CD8-positive, alpha-beta memory T cell (primary cell): Measurements from ENCODE around the gene NAIP. TPM values are rescaled to one million over a fixed set of nuclear protein-coding genes. Genes with fewer than 3 reads are reported as not detected.
"Not testable (repeated sequence)": the region's sequence is repeated elsewhere in the genome, so short reads cannot be mapped to it uniquely, and the experiment has no call there.

ENCODE experiments used
- CTCF ChIA-PET: fragments of 350-600 bp; sonication (Branson Sonifier 250); formaldehyde crosslinking; loops from one replicate; lab custom pipeline; 2021; ENCODE audit warnings: antibody characterized with exemption; lab: Charles Lee
- POLR2A ChIA-PET: fragments of 350-600 bp; sonication (Branson Sonifier 250); formaldehyde crosslinking; loops from one replicate; lab custom pipeline; 2021; ENCODE audit warnings: antibody characterized with exemption; lab: Charles Lee
- DNase-seq, 5 donors: peaks; one replicate each; pipeline versions ENCODE4 v3.0.0 to v3.0.0-alpha.2; 2020 to 2022; ENCODE audit warnings: mixed read lengths in 1 of 5
- H3K27ac ChIP-seq: one replicate; pipeline ENCODE4 v1.7.0; 2013; ENCODE audit warnings: low read depth, mild to moderate bottlenecking, low read length, moderate library complexity
- H3K27me3 ChIP-seq: 2 replicates; pipeline ENCODE4 v1.7.0; 2013; ENCODE audit warnings: low read length, mild to moderate bottlenecking; ENCODE audit not compliant: insufficient read depth, poor library complexity, severe bottlenecking
- H3K36me3 ChIP-seq: 2 replicates; pipeline ENCODE4 v1.7.0; 2013; ENCODE audit warnings: mild to moderate bottlenecking, low read length, moderate library complexity; ENCODE audit not compliant: insufficient read depth
- H3K4me1 ChIP-seq: 2 replicates; pipeline ENCODE4 v1.7.0; 2013; ENCODE audit warnings: mild to moderate bottlenecking, low read length, moderate library complexity; ENCODE audit not compliant: insufficient read depth
- H3K4me3 ChIP-seq: 2 replicates; pipeline ENCODE4 v1.7.0; 2013; ENCODE audit warnings: mild to moderate bottlenecking, low read length
- H3K9me3 ChIP-seq: 2 replicates; pipeline ENCODE4 v1.7.0; 2013; ENCODE audit warnings: mild to moderate bottlenecking, low read length
- H3K27ac Mint-ChIP-seq, 8 donors: one replicate each; pipeline ENCODE4 v1.8.0; 2020 to 2021; ENCODE audit warnings: mixed read lengths in 8 of 8, mild to moderate bottlenecking in 6 of 8, inconsistent platforms in 3 of 8, moderate library complexity in 3 of 8
- H3K27me3 Mint-ChIP-seq, 2 donors: one replicate each; pipeline ENCODE4 v1.8.0; 2020 to 2021; ENCODE audit warnings: mixed read lengths in 2 of 2, mild to moderate bottlenecking in 1 of 2, moderate library complexity in 1 of 2
- H3K36me3 Mint-ChIP-seq, 3 donors: one replicate each; pipeline ENCODE4 v1.8.0; 2020 to 2021; ENCODE audit warnings: mixed read lengths in 3 of 3, inconsistent platforms in 1 of 3, mild to moderate bottlenecking in 1 of 3
- H3K4me1 Mint-ChIP-seq, 3 donors: one replicate each; pipeline ENCODE4 v1.8.0; 2020 to 2021; ENCODE audit warnings: mixed read lengths in 3 of 3, inconsistent platforms in 1 of 3, mild to moderate bottlenecking in 1 of 3
- H3K4me3 Mint-ChIP-seq, 7 donors: one replicate each; pipeline ENCODE4 v1.8.0; 2020 to 2021; ENCODE audit warnings: mixed read lengths in 7 of 7, mild to moderate bottlenecking in 6 of 7, moderate library complexity in 4 of 7, inconsistent platforms in 2 of 7
- H3K9me3 Mint-ChIP-seq, 5 donors: one replicate each; pipeline ENCODE4 v1.8.0; 2020 to 2022; ENCODE audit warnings: mixed read lengths in 5 of 5, mild to moderate bottlenecking in 3 of 5, moderate library complexity in 2 of 5, inconsistent platforms in 1 of 5
- polyA plus RNA-seq: library from polyadenylated mRNA; unstranded; fragments of 300-500 nt; fragmentation: Illumina TruSeq; gene quantifications from one replicate; pipeline ENCODE4 v1.2.3, GENCODE V29; 2021
- total RNA-seq, 2 experiments: library from RNA; stranded (reverse); gene quantifications; one replicate each; pipeline ENCODE4 v1.2.3, GENCODE V29; 2021

The NAIP gene
- total and polyA plus RNA-seq, 3 experiments from 2014 or later = 1.8 to 3.4 (median 2.5) TPM

DNA sequence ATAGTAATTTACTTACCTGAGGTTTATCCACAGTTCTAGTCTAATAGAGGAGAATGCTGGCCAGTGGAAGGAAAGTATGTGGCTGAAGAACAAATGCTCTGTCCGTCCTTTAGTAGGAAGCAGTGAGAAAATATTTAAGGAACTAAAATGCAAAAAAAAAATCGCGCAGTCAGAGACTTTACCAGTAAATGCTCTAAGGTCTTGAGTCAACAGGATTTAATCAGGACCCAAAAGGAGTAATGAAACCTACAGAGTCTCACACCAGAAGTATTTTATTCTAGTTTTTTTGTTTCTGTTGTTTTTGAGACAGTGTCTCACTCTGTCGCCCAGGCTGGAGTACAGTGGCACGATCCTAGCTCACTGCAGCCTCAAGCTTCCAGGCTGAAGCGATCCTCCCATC, 4.5 kb downstream of the NAIP start:
- H3K4me3 ChIP-seq, H3K27me3 Mint-ChIP-seq, POLR2A ChIA-PET: not testable (repeated sequence)

DNA sequence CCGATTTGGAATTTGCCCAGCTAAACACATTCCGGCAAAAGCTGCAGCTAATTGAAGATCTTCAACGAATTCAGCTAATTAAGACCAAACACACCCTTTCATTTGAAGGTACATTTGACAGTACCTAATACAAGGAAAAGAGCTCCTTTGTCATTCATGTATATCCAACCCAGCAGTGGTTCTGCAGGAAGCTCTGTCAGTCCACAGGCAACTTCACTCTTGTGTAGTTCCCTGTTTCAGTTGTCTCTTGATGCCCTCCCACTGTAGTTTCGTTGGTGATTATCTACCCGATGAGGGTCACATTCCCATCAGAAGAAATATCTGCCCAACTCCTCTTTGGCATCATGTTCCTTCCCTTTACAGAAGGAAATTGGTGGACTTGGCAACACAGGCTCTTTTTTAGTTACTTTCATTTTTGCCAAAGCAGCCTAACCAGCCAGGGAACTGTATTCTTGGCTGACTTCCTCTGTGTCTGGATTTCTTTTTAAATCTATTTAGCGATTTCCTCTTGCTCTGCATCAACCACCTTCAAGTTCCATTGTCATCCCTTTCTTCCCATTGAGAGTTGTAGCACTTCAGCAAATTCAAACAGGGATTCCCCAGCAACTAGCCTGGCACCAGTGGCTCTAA, 6.6 kb downstream of the NAIP start:
- POLR2A ChIA-PET, H3K36me3 ChIP-seq, H3K36me3 Mint-ChIP-seq, H3K27ac Mint-ChIP-seq, H3K9me3 ChIP-seq, H3K4me3 Mint-ChIP-seq, H3K4me1 Mint-ChIP-seq, H3K27ac ChIP-seq, H3K27me3 Mint-ChIP-seq, H3K9me3 Mint-ChIP-seq, CTCF ChIA-PET, H3K27me3 ChIP-seq, H3K4me3 ChIP-seq, H3K4me1 ChIP-seq, DNase-seq: not testable (repeated sequence)

More for the DNA sequence above, 4.5 kb downstream of the NAIP start:
- H3K36me3 Mint-ChIP-seq, H3K4me3 Mint-ChIP-seq, H3K9me3 Mint-ChIP-seq, H3K9me3 ChIP-seq, H3K27ac Mint-ChIP-seq, H3K27me3 ChIP-seq, H3K4me1 Mint-ChIP-seq, DNase-seq, H3K4me1 ChIP-seq, H3K36me3 ChIP-seq, H3K27ac ChIP-seq, CTCF ChIA-PET: not testable (repeated sequence)

DNA sequence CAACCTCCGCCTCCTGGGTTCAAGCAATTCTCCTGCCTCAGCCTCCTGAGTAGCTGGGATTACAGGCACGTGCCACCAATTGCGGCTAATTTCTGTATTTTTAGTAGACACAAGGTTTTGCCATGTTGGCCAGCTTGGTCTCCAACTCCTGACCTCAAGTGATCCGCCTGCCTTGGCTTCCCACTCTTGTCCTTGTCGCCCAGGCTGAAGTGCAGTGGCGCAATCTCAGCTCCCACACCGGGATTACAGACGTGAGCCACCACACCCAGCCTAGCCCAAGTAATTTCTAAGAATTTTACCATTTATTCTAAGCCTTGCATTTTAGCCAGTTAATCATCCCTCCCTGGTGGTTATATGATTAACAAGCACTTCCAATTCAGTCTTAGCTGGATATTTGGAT, 11.0 kb downstream of the NAIP start:
- Mint-ChIP-seq H3K9me3 (no peaks in the 10 kb centered on the region), H3K27ac (no peak overlapping the region), H3K4me1 (no peaks in the 10 kb centered on the region), H3K36me3 (peaks cover 0 to 8% (median 0%) of the 10 kb centered on the region in 3 donors), H3K27me3 (no peaks in the 10 kb centered on the region), H3K4me3 (no peak overlapping the region)
- no peak overlapping the region for H3K4me3 ChIP-seq
- POLR2A ChIA-PET = no interaction called here
- no peaks in the 10 kb centered on the region for H3K27me3 ChIP-seq
- no peaks in the 10 kb centered on the region for H3K9me3 ChIP-seq
- no peaks in the 10 kb centered on the region for H3K4me1 ChIP-seq
- CTCF ChIA-PET = no interaction called here
- DNase-seq = no peak
- H3K27ac ChIP-seq = no peak overlapping the region
- no peaks in the 10 kb centered on the region for H3K36me3 ChIP-seq

DNA sequence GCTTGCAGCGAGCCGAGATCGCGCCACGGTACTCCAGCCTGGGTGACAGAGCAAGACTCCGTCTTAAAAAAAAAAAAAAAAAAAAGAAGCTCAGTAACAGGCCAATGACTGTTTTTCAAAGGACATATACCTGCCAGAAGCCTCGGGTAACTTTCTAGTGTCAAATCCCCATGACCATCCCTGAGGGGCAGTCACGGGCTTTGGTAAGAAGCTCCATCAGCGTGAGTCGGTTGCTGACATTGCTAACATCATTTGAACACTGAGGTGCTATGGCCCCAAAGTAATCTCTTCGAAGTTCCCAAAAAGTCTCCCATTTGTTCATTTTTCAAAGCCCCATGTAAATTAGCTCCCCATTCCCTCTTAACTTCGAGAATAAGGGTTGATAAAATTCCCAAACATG, 11.6 kb downstream of the NAIP start:
- Histone ChIP-seq H3K4me3 (no peak overlapping the region), H3K9me3 (no peaks in the 10 kb centered on the region), H3K4me1 (no peaks in the 10 kb centered on the region), H3K27ac (no peak overlapping the region), H3K27me3 (no peaks in the 10 kb centered on the region), H3K36me3 (no peaks in the 10 kb centered on the region)
- H3K9me3 Mint-ChIP-seq = no peaks in the 10 kb centered on the region
- H3K27ac Mint-ChIP-seq = no peak overlapping the region
- CTCF ChIA-PET = no interaction called here
- POLR2A ChIA-PET = no interaction called here
- H3K4me1 Mint-ChIP-seq = no peaks in the 10 kb centered on the region
- H3K27me3 Mint-ChIP-seq = no peaks in the 10 kb centered on the region
- peaks cover 0 to 8% (median 0%) of the 10 kb centered on the region in 3 donors for H3K36me3 Mint-ChIP-seq
- H3K4me3 Mint-ChIP-seq = no peak overlapping the region
- no peak for DNase-seq

DNA sequence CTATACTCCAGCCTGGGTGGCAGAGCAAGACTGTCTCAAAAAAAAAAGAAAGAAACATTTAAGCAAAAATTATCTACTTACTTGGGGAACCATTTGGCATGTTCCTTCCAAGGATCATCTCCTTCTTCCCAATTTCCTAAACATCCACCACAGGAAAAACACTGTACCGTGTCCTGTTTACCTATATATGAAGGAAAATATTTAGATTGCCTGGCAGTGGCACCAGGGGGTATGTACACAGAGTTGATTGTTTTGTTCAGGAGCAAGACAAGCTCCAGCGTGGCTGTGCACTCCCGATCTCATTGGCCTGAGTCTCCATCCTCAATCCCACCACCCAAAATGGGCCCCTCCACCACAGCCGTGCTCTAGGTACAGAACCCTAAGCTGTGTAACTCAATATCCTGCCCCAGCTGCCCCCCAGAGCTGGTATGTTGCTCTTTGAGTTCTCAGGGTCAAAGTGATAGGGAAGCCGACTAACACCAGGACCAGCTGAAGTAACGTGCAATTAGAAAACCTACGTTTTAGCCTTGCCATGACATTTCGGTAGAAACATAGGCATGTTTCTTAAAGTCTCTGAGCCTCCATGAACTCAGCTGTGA, 13.8 kb downstream of the NAIP start:
- H3K27me3 ChIP-seq = no peaks in the 10 kb centered on the region
- no peak overlapping the region for H3K27ac ChIP-seq
- peaks cover 0 to 8% (median 0%) of the 10 kb centered on the region in 3 donors for H3K36me3 Mint-ChIP-seq
- H3K4me1 Mint-ChIP-seq = no peaks in the 10 kb centered on the region
- H3K36me3 ChIP-seq = no peaks in the 10 kb centered on the region
- H3K9me3 Mint-ChIP-seq = no peaks in the 10 kb centered on the region
- no peak overlapping the region for H3K27ac Mint-ChIP-seq
- no peak overlapping the region for H3K4me3 Mint-ChIP-seq
- H3K4me1 ChIP-seq = no peaks in the 10 kb centered on the region
- no peak overlapping the region for H3K4me3 ChIP-seq
- no peaks in the 10 kb centered on the region for H3K9me3 ChIP-seq
- ChIA-PET POLR2A (no interaction called here), CTCF (no interaction called here)
- H3K27me3 Mint-ChIP-seq = no peaks in the 10 kb centered on the region
- no peak for DNase-seq

DNA sequence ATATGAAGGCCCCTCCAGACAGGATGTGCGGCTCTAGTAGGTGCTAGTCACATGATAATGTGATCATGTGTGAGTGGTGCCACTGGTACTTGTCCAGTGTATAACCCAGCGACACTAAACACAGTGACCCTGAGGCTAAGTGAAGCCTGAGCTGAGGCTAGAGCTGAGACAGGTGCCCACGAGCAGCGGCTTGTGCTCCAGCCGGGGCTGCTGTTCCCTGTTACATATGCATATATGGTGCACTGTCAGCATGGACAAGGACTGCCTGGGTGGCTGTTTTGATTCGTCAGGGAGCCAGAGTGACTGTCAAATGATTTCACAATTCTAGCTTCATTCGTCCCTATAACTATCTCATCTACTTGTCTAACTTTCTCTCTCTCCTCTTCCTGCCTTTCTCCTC, 18.2 kb downstream of the NAIP start:
- H3K36me3 Mint-ChIP-seq, H3K36me3 ChIP-seq, H3K27me3 ChIP-seq, H3K4me1 Mint-ChIP-seq, H3K4me3 Mint-ChIP-seq, DNase-seq, H3K27ac Mint-ChIP-seq, H3K27me3 Mint-ChIP-seq, H3K9me3 Mint-ChIP-seq, POLR2A ChIA-PET, H3K9me3 ChIP-seq, H3K27ac ChIP-seq, H3K4me1 ChIP-seq, CTCF ChIA-PET, H3K4me3 ChIP-seq: not testable (repeated sequence)

DNA sequence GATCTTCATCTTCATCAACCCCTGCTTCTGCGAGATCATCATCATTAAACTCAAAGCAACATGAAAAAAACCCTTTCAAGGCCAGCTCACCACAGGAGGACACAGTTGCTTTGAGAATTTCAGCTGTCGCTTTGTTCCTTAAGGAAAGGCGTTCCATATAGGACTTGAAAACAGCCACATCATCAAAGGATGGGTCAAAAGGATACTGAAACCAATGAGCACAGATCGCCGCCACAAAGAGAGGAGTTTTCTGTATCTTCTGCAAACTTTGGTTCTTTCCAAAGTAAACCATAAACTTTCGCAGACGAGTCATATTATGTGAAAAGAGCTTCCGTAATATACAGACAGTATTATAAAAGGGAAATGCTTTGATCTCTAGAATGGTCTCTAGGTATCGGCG, 40.3 kb downstream of the NAIP start:
- H3K27me3 ChIP-seq, H3K4me1 ChIP-seq, CTCF ChIA-PET, H3K9me3 ChIP-seq, H3K4me3 ChIP-seq, H3K4me1 Mint-ChIP-seq, H3K9me3 Mint-ChIP-seq, H3K36me3 ChIP-seq, DNase-seq, H3K4me3 Mint-ChIP-seq, H3K27ac Mint-ChIP-seq, POLR2A ChIA-PET, H3K36me3 Mint-ChIP-seq, H3K27me3 Mint-ChIP-seq, H3K27ac ChIP-seq: not testable (repeated sequence)

DNA sequence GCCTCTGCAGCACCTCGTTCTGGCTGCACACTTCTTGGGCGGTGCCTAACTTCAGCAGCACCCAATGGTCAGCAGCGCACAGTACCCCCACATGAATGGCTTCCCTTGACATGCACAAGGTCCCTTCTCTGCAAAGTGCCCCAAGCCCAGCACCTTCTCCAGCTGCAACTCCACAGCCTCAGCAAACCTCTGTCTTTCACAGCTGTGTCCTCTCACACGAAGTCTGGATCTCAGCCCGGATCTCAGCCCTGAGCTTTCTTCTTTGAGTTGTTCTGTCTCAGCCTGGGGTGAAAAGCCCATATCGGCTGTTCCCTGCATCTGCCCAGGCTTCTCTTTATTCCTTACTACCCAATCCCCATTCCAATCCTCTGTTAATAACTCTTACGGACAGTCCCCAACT, 57.9 kb downstream of the NAIP start:
- CTCF ChIA-PET, H3K27me3 ChIP-seq, H3K27ac ChIP-seq, H3K27me3 Mint-ChIP-seq, POLR2A ChIA-PET, H3K27ac Mint-ChIP-seq, H3K36me3 Mint-ChIP-seq, H3K4me3 Mint-ChIP-seq, H3K4me3 ChIP-seq, H3K9me3 Mint-ChIP-seq, H3K9me3 ChIP-seq, H3K4me1 ChIP-seq, H3K36me3 ChIP-seq, H3K4me1 Mint-ChIP-seq, DNase-seq: not testable (repeated sequence)

DNA sequence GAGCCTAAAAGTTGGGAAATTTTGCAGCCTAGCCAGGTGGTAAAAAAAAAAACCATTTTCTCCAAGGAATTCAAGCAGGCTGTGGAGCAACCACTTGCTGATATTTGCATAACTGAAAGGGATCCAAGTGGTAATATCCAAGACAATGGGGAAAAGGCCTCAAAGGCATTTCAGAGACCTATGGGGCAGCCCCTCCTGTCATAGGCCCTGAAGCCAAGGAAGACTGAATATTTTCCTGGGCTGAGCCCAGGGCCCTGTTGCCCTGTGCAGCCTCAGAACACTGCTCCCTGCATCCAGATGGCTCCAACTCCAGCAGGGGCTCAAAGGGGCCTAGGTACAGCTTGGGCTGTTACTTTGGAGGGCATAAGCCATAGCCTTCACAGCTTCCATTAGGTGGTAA, 60.6 kb downstream of the NAIP start:
- CTCF ChIA-PET, H3K4me3 ChIP-seq, H3K9me3 ChIP-seq, H3K27me3 Mint-ChIP-seq, H3K36me3 ChIP-seq, H3K27ac Mint-ChIP-seq, H3K27ac ChIP-seq, H3K27me3 ChIP-seq, DNase-seq, POLR2A ChIA-PET, H3K9me3 Mint-ChIP-seq, H3K36me3 Mint-ChIP-seq, H3K4me1 ChIP-seq, H3K4me1 Mint-ChIP-seq, H3K4me3 Mint-ChIP-seq: not testable (repeated sequence)
